OCI-LY3 (cell line): ENCODE measurements around the gene PDE5A.

ENCODE experiments used
- H2AFZ ChIP-seq: fragments of 200-600, 300-600 bp; shearing (Covaris generic); 2 replicates; pipeline ENCODE4 v1.6.0; 2014; ENCODE audit warnings: antibody characterized with exemption, low read depth, low read length
- H3K27ac ChIP-seq: fragments of 200-600, 300-600 bp; sonication (generic); 2 replicates; pipeline ENCODE4 v1.5.1; 2014; ENCODE audit warnings: mild to moderate bottlenecking, low read length, moderate library complexity, mixed read lengths
- H3K27me3 ChIP-seq: fragments of 200-600, 300-600 bp; sonication (generic); 2 replicates; pipeline ENCODE4 v1.6.1; 2014; ENCODE audit warnings: low read depth, low read length, mixed read lengths
- H3K36me3 ChIP-seq: fragments of 200-600, 300-600 bp; sonication (generic); replicated peaks from 2 replicates; pipeline ENCODE3; 2014; ENCODE audit warnings: low read depth, low read length, mixed read lengths
- H3K4me1 ChIP-seq: fragments of 300-600, 200-600 bp; sonication (generic); 2 replicates; pipeline ENCODE4 v1.6.1; 2014; ENCODE audit warnings: low read length, mixed read lengths
- H3K4me2 ChIP-seq: fragments of 200-600, 300-600 bp; sonication (generic); 2 replicates; pipeline ENCODE4 v1.6.1; 2014; ENCODE audit warnings: low read length, mixed read lengths
- H3K4me3 ChIP-seq: fragments of 300-600, 200-600 bp; sonication (generic); 2 replicates; pipeline ENCODE4 v1.5.1; 2014; ENCODE audit warnings: antibody characterized with exemption, mild to moderate bottlenecking, low read length, moderate library complexity
- H3K79me2 ChIP-seq: fragments of 300-600, 200-600 bp; shearing (Covaris generic); 2 replicates; pipeline ENCODE4 v1.6.1; 2014; ENCODE audit warnings: mild to moderate bottlenecking, low read length, mixed read lengths
- H3K9ac ChIP-seq: fragments of 300-600, 200-600 bp; shearing (Covaris generic); 2 replicates; pipeline ENCODE4 v1.6.0; 2014; ENCODE audit warnings: mild to moderate bottlenecking, low read length, moderate library complexity
- H3K9me3 ChIP-seq: fragments of 200-600, 300-600 bp; shearing (Covaris generic); 2 replicates; pipeline ENCODE4 v1.6.1; 2014; ENCODE audit warnings: low read length, mixed read lengths; ENCODE audit not compliant: insufficient read depth
- H4K20me1 ChIP-seq: fragments of 200-600, 300-600 bp; sonication (generic); 2 replicates; pipeline ENCODE4 v1.6.1; 2016; ENCODE audit warnings: low read length, mixed read lengths; ENCODE audit not compliant: insufficient read depth
- EZH2phosphoT487 ChIP-seq: fragments of 200-600 bp; shearing (Covaris generic); IDR thresholded peaks from 2 replicates; pipeline ENCODE4 v1.6.1; 2018; ENCODE audit warnings: antibody characterized with exemption, mixed run types, low read depth
- TF ChIP-seq, protein P1 (sequence below): fragments of 200-600, 300-600 bp; sonication (generic); IDR thresholded peaks from 2 replicates; pipeline ENCODE4 v1.5.1; 2014; ENCODE audit warnings: antibody characterized with exemption, low read length, low read depth

The PDE5A gene

DNA sequence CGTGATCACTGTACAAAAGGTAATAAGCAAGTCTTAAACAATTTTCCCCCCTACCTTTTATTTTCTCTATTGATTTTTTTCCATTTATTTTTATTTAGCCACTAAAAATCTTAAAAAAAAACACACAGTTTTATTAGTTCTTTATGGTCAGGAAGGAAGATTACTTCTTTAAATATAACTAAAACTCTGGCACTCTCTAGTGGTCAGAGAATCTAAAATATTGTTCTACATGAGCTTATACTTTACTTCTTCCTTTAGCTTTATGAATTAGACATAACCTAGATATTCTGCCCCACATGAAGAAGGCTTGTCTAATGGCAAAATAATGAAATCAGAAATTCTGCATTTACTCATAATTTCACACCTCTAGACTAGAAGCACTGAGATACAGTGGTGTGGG is 135.2 kb downstream of the PDE5A start:
- no peaks in the 10 kb centered on the region for H4K20me1 ChIP-seq
- TF ChIP-seq, protein P1, sequence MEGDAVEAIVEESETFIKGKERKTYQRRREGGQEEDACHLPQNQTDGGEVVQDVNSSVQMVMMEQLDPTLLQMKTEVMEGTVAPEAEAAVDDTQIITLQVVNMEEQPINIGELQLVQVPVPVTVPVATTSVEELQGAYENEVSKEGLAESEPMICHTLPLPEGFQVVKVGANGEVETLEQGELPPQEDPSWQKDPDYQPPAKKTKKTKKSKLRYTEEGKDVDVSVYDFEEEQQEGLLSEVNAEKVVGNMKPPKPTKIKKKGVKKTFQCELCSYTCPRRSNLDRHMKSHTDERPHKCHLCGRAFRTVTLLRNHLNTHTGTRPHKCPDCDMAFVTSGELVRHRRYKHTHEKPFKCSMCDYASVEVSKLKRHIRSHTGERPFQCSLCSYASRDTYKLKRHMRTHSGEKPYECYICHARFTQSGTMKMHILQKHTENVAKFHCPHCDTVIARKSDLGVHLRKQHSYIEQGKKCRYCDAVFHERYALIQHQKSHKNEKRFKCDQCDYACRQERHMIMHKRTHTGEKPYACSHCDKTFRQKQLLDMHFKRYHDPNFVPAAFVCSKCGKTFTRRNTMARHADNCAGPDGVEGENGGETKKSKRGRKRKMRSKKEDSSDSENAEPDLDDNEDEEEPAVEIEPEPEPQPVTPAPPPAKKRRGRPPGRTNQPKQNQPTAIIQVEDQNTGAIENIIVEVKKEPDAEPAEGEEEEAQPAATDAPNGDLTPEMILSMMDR: peak; percentile 43; the same call in 1 of the 2 replicates
- no peak for TF ChIP-seq EZH2phosphoT487
- H3K27ac ChIP-seq: no peak overlapping the region
- no peaks in the 10 kb centered on the region for H3K9me3 ChIP-seq
- H2AFZ ChIP-seq: no peak overlapping the region
- no peaks in the 10 kb centered on the region for H3K4me1 ChIP-seq
- H3K79me2 ChIP-seq: no peaks in the 10 kb centered on the region
- no peak overlapping the region for H3K4me3 ChIP-seq
- H3K9ac ChIP-seq: no peak overlapping the region
- peaks cover 21% of the 10 kb centered on the region for H3K36me3 ChIP-seq
- no peaks in the 10 kb centered on the region for H3K27me3 ChIP-seq
- H3K4me2 ChIP-seq: no peak overlapping the region

DNA sequence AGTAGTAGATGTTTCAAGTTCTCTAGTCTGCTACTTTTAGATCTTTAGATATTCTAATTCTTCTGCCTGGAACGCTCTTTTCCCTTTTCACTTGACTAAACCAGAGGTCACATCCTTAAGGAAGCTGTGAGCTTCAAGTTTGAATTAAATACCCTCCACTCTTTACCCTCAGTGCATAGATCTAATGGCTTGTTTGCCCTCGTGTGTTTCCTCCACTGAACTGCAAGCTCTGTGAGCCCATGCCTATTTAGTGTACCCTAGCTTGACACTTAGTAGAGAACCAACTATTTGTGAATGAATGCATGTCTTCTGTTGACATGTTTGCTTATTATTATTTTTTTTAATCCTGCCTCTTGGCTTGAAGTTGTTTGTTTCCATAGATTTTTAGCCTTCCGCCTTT is 138.3 kb downstream of the PDE5A start:
- no peak for TF ChIP-seq EZH2phosphoT487
- TF ChIP-seq, protein P1: peak; percentile 36

DNA sequence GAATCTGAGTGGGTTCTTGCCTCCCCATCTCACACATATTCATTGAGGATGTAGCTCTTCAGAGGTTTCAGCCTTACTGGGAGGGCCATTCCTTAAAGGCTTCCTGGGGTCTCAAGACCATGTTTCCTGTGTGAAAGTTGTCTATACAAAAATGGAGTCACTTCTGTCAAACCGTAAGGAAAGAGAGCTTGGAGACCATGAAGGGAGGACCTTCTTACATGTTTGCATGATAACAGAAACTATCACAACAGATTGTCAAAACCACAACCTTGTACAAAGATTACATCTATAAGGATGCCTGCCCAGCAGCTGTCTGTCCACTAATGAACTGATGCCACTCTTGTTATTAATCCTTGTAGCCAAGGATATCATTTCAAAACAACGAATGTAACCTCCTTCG is 139.3 kb downstream of the PDE5A start:
- no peaks in the 10 kb centered on the region for H3K4me1 ChIP-seq
- H4K20me1 ChIP-seq: no peaks in the 10 kb centered on the region
- H3K4me2 ChIP-seq: no peak overlapping the region
- no peak for TF ChIP-seq EZH2phosphoT487
- TF ChIP-seq, protein P1: no peak
- H3K79me2 ChIP-seq: no peaks in the 10 kb centered on the region
- no peak overlapping the region for H3K9ac ChIP-seq
- H3K4me3 ChIP-seq: no peak overlapping the region
- H3K36me3 ChIP-seq: peaks cover 2% of the 10 kb centered on the region
- H3K9me3 ChIP-seq: no peaks in the 10 kb centered on the region
- H3K27ac ChIP-seq: no peak overlapping the region
- H2AFZ ChIP-seq: no peak overlapping the region
- no peaks in the 10 kb centered on the region for H3K27me3 ChIP-seq

More for the DNA sequence above, 138.3 kb downstream of the PDE5A start:
- H3K27ac ChIP-seq: no peak overlapping the region
- H4K20me1 ChIP-seq: no peaks in the 10 kb centered on the region
- H3K9ac ChIP-seq: no peak overlapping the region
- H3K36me3 ChIP-seq: peaks cover 10% of the 10 kb centered on the region
- H3K4me3 ChIP-seq: no peak overlapping the region
- H2AFZ ChIP-seq: no peak overlapping the region
- no peak overlapping the region for H3K4me2 ChIP-seq
- H3K9me3 ChIP-seq: no peaks in the 10 kb centered on the region
- no peaks in the 10 kb centered on the region for H3K4me1 ChIP-seq
- no peaks in the 10 kb centered on the region for H3K27me3 ChIP-seq
- H3K79me2 ChIP-seq: no peaks in the 10 kb centered on the region

DNA sequence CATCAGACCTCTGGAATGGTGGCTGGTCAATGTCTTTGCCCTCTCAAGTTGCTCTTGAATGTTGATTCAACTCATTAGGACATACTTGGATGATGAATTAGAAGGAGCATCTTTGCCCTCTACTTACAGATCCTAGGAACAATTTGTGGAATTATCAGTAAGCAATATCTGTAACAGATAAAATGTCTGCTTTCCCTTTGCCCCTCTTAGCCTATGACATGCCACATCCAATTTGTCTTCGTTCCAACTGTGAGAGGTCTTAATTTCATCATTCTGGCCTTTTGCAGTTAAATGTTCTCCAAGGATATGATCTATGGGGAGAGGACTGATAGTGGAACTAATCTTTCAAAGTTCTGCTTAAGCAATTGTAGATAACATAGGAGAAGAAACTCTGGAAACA is 148.3 kb downstream of the PDE5A start:
- Histone ChIP-seq H3K9me3 (no peaks in the 10 kb centered on the region), H3K79me2 (no peaks in the 10 kb centered on the region), H3K4me3 (no peak overlapping the region), H3K4me2 (no peak overlapping the region), H4K20me1 (no peaks in the 10 kb centered on the region), H3K36me3 (peaks cover 51% of the 10 kb centered on the region), H3K27ac (no peak overlapping the region), H3K27me3 (no peaks in the 10 kb centered on the region), H3K9ac (no peak overlapping the region), H2AFZ (no peak overlapping the region), H3K4me1 (no peaks in the 10 kb centered on the region)
- TF ChIP-seq, protein P1: no peak
- TF ChIP-seq EZH2phosphoT487: no peak
